HAP-1 (cell line): ENCODE data around the gene KCTD11.

ENCODE experiments used
- DNase-seq, 2 experiments: peaks; one replicate each; pipeline ENCODE4 v3.0.0-alpha.2; 2016 to 2020; ENCODE audit warnings: low spot score in 2 of 2
- H3K27me3 ChIP-seq: fragments of 250-450 bp; sonication (Bioruptor Pico); 2 replicates; pipeline ENCODE4 v1.5.1; 2020; ENCODE audit warnings: low read depth, mild to moderate bottlenecking, moderate library complexity
- H3K36me3 ChIP-seq: fragments of 250-450 bp; sonication (Bioruptor Pico); replicated peaks from 2 replicates; pipeline ENCODE4 v1.5.1; 2020; ENCODE audit warnings: mild to moderate bottlenecking
- H3K4me1 ChIP-seq: fragments of 250-450 bp; sonication (Bioruptor Pico); 2 replicates; pipeline ENCODE4 v1.5.1; 2020; ENCODE audit warnings: mild to moderate bottlenecking
- H3K4me3 ChIP-seq: fragments of 250-450 bp; sonication (Bioruptor Pico); 2 replicates; pipeline ENCODE4 v1.5.1; 2020; ENCODE audit warnings: mild to moderate bottlenecking, moderate library complexity
- H3K9me3 ChIP-seq: fragments of 250-450 bp; sonication (Bioruptor Pico); 2 replicates; pipeline ENCODE4 v1.5.1; 2020; ENCODE audit warnings: mild to moderate bottlenecking, moderate library complexity
- in situ Hi-C: fragments of 300-500 bp; cut with MboI; formaldehyde crosslinking; loops from 3 replicates; pipeline ENCODE4 v1.14.3; 2020; ENCODE audit warnings: low sequenced_read_pairs, inconsistent platforms, mixed read lengths

The KCTD11 gene

GRCh38 chr17:7351665-7352502 lies at the start of gene KCTD11:
TSS of gene KCTD11 (plus strand) at chr17:7352162.
- Histone ChIP-seq H3K36me3 (no peaks in the 10 kb centered on the region), H3K4me1 (peaks cover 3% of the 10 kb centered on the region; the same call in 1 of the 2 replicates), H3K27me3 (no peaks in the 10 kb centered on the region), H3K4me3 (peak within 1 kb of the TSS; percentile 34), H3K9me3 (no peaks in the 10 kb centered on the region)
- peak; percentile 3 to 71 for DNase-seq
- in situ Hi-C loops: no loop called here

GRCh38 chr17:7304179-7304578 lies 47.8 kb upstream of the KCTD11 start:
- DNase-seq: no peak
- in situ Hi-C loops: no loop called here
- H3K27me3 ChIP-seq: no peaks in the 10 kb centered on the region
- H3K4me1 ChIP-seq: no peaks in the 10 kb centered on the region; the same call in none of the 2 replicates
- H3K4me3 ChIP-seq: no peak overlapping the region
- H3K36me3 ChIP-seq: peaks cover 16% of the 10 kb centered on the region
- H3K9me3 ChIP-seq: no peaks in the 10 kb centered on the region

GRCh38 chr17:7306911-7307685 lies 44.9 kb upstream of the KCTD11 start, which contains the start of gene EIF5A:
TSS of gene EIF5A (plus strand) at chr17:7307628. CDS start at chr17:7309636, 2,008 bp downstream.
- Histone ChIP-seq H3K36me3 (peaks cover 42% of the 10 kb centered on the region), H3K27me3 (no peaks in the 10 kb centered on the region), H3K4me1 (peaks cover 3% of the 10 kb centered on the region), H3K9me3 (no peaks in the 10 kb centered on the region), H3K4me3 (peak within 1 kb of the TSS; percentile 90)
- in situ Hi-C loops: no loop called here
- DNase-seq: peak; percentile 100

GRCh38 chr17:7307686-7308624 lies 44.0 kb upstream of the KCTD11 start:
- in situ Hi-C loops: no loop called here
- Histone ChIP-seq H3K9me3 (no peaks in the 10 kb centered on the region), H3K36me3 (peaks cover 50% of the 10 kb centered on the region), H3K4me3 (peak overlapping the region; percentile 90), H3K27me3 (no peaks in the 10 kb centered on the region), H3K4me1 (peaks cover 3% of the 10 kb centered on the region)
- DNase-seq: peak in 1 of 2 experiments; percentile 70

GRCh38 chr17:7308625-7309433 lies 43.1 kb upstream of the KCTD11 start:
- Histone ChIP-seq H3K36me3 (peaks cover 59% of the 10 kb centered on the region), H3K9me3 (no peaks in the 10 kb centered on the region), H3K27me3 (no peaks in the 10 kb centered on the region), H3K4me3 (peak overlapping the region; percentile 90), H3K4me1 (peaks cover 3% of the 10 kb centered on the region)
- peak; percentile 83 to 90 for DNase-seq
- in situ Hi-C loops: no loop called here

GRCh38 chr17:7309628-7310027 lies 42.3 kb upstream of the KCTD11 start:
- in situ Hi-C loops: no loop called here
- Histone ChIP-seq H3K4me3 (peak overlapping the region; percentile 90), H3K27me3 (no peaks in the 10 kb centered on the region), H3K36me3 (peaks cover 65% of the 10 kb centered on the region), H3K4me1 (peaks cover 7% of the 10 kb centered on the region), H3K9me3 (no peaks in the 10 kb centered on the region)
- DNase-seq: no peak

- H3K9me3 ChIP-seq: no peaks in the 10 kb centered on the region
- H3K4me1 ChIP-seq: peaks cover 12% of the 10 kb centered on the region
- in situ Hi-C loops: no loop called here
- H3K4me3 ChIP-seq: no peak overlapping the region
- H3K27me3 ChIP-seq: no peaks in the 10 kb centered on the region
- H3K36me3 ChIP-seq: peaks cover 75% of the 10 kb centered on the region
- no peak for DNase-seq
These were observed 40.8 kb upstream of the KCTD11 start for GRCh38 chr17:7311110-7311705.

GRCh38 chr17:7312432-7313087 lies 39.4 kb upstream of the KCTD11 start:
- H3K27me3 ChIP-seq: no peaks in the 10 kb centered on the region
- peaks cover 86% of the 10 kb centered on the region for H3K36me3 ChIP-seq
- DNase-seq: no peak
- no peak overlapping the region for H3K4me3 ChIP-seq
- in situ Hi-C loops: no loop called here
- H3K4me1 ChIP-seq: peaks cover 12% of the 10 kb centered on the region
- H3K9me3 ChIP-seq: no peaks in the 10 kb centered on the region

- Histone ChIP-seq H3K36me3 (peaks cover 87% of the 10 kb centered on the region), H3K27me3 (no peaks in the 10 kb centered on the region), H3K4me1 (peaks cover 12% of the 10 kb centered on the region), H3K4me3 (no peak overlapping the region), H3K9me3 (no peaks in the 10 kb centered on the region)
- in situ Hi-C loops: no loop called here
- DNase-seq: peak in 1 of 2 experiments; percentile 57
These were observed 38.7 kb upstream of the KCTD11 start for GRCh38 chr17:7313088-7313889.

GRCh38 chr17:7313890-7314718 lies 37.9 kb upstream of the KCTD11 start:
- H3K4me1 ChIP-seq: peaks cover 12% of the 10 kb centered on the region
- no peak for DNase-seq
- no peaks in the 10 kb centered on the region for H3K27me3 ChIP-seq
- H3K9me3 ChIP-seq: no peaks in the 10 kb centered on the region
- in situ Hi-C loops: no loop called here
- H3K36me3 ChIP-seq: peaks cover 87% of the 10 kb centered on the region
- H3K4me3 ChIP-seq: peak overlapping the region; percentile 58
